Stimulated activated CD8-positive, alpha-beta memory T cell treated with anti-CD3 and anti-CD28 coated beads, Interleukin-7, amount 100 ng/mL, for 24 hours (primary cell): Measurements from ENCODE around the gene MERTK.
"Not testable (repeated sequence)": the region's sequence is repeated elsewhere in the genome, so short reads cannot be mapped to it uniquely, and the experiment has no call there.

Source experiments
- DNase-seq: peaks from one replicate; pipeline ENCODE4 v3.0.0-alpha.2; 2020; ENCODE audit warnings: low read depth

Gene MERTK

DNA sequence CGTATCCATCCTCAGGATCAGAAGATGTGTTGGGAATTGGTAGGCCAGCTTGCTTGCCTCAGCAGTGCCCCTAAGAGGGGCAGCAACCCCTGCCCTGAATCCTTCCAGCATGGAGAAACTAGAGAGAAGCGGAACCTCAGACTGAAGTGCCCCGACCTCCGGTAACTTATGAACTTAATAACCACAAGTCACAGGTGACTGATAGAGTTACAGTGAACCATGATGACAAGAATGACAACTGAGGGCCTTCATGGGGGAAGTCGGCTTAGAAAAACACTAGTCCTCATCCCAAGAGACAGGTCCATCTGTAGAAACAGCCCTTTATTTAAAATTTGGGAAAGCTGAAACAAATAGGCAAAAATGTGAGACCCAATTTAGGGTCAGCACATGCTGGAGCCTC lies 114.1 kb downstream of the MERTK start:
- DNase-seq, result no peak

DNA sequence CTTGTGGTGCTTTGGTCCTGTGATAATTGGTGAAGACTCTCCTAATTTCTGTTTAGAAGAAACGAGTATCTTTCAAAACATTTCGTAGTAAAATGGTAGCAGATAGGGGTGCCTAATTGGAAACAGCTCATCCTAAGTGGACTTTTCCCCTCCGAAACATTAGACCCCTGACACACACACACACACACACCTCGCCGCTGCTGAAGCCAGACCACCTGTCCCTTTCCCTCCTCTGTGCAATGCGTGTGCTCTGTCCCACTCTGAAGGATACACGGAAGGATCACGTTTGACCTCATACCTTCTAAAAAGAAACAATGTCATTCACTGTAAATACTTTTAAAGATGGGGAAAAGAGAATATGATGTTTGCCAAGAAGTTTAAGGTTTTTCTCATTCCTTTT lies 120.4 kb downstream of the MERTK start:
- no peak for DNase-seq

DNA sequence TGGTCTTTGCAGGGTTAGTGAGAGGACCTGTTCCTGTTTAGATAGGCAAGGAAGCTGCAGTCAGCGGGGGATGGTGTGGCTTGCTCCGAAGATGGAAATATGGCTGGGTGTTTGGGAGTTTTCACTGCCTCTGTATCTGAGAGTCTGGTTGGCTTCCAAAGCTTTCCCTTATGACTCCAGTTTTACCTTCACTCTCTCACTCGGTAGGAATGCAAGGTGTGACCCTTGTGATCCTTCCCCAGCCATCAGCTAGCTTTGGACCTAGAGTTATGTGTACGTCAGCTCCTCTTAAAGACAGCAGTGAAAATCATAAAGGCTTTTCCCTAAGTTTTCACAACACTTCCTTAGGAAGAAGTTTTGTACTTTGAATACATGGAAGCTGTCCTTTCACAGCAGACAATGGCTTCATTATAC lies 121.2 kb downstream of the MERTK start:
- no peak for DNase-seq

DNA sequence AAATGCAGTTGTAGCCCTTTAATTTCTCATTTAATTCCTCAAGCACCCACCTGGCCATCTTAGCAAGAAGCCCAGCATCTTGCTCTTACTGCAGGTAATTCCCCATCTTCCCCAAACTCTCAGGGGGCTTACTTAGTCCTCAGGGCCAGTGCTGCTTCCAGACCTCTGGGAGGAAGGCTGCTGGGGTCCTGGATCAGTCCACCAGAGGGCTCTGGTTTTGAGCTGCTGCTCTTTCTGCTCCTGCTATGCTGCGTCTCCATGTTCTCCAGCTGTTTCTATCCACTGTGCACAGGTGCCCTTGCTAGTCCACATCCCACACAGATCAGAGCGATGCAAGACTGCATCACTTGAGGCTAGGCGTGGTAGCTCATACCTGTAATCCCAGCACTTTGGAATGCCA lies 122.2 kb downstream of the MERTK start:
- DNase-seq, result no peak

DNA sequence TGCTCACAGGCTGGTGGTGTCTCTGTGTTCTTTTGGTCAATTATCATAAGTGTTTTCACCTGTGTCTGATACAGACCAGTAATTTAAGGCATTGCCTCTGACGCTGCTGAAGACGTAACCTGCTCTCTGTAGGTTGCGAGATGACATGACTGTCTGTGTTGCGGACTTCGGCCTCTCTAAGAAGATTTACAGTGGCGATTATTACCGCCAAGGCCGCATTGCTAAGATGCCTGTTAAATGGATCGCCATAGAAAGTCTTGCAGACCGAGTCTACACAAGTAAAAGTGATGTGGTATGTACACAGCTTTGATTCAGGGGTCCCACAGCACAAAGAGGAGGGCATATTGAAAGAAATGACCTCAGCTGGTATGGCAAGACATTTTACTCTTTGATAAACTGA lies 122.9 kb downstream of the MERTK start:
- DNase-seq, result no peak

DNA sequence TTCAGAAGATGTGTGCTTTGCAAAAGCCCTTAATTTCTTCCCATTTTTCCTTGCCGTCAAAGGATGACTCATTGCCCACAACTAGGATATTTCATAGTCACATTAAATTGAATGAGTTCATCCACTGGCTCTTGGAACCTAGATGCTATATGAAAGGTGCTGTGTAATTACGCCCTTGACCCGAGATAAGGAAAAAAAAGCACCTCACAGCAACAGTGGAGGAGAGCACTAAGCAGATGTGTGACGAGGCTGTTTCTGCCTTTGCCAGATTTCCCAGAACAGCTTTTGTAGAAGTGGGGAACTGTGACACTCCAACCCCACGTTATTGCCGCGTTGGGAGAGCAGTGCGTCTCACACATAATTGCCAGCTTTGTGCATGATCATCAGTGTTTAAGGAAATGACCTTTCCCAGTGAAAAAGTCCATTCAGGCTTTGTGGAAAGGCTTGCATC lies 123.4 kb downstream of the MERTK start:
- no peak for DNase-seq

DNA sequence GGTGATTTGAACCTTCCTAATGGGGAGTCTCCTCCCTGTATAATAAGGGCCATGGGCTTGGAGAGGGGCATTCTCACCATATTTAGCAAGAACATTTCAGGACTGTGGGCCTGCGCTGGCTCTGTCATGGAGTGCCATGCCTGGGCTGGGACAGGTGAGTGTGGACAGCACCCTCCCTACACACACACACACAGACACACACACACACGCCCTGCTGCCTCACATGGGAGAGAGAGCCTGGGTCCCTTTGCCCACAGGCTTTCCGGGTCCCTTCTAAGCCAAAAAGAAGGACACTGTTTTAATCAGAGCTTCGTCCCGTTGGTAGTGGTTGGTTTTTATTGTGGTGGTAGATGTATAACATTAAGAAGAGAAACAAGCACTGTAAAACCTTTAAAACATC lies 125.3 kb downstream of the MERTK start:
- no peak for DNase-seq

DNA sequence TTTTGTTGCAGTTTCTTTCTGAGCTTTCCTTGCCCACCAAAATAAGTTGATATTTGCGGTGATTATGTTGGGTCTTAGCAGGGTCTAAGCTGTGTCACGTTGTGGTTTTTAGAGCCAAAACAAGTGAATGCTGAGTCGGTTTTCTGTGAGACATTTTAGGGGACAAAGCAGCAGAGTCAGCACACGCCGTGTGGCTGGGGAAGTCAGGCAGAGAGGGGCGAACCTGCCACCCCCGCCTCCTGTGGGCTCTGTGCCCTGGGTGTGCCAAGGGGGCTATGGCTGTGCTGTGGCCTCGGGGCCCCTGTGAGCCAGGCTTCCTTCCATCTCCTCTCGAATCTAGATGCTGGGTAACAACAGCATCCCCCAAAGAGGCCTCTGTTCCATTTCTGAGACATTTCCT lies 125.8 kb downstream of the MERTK start:
- DNase-seq, result no peak

DNA sequence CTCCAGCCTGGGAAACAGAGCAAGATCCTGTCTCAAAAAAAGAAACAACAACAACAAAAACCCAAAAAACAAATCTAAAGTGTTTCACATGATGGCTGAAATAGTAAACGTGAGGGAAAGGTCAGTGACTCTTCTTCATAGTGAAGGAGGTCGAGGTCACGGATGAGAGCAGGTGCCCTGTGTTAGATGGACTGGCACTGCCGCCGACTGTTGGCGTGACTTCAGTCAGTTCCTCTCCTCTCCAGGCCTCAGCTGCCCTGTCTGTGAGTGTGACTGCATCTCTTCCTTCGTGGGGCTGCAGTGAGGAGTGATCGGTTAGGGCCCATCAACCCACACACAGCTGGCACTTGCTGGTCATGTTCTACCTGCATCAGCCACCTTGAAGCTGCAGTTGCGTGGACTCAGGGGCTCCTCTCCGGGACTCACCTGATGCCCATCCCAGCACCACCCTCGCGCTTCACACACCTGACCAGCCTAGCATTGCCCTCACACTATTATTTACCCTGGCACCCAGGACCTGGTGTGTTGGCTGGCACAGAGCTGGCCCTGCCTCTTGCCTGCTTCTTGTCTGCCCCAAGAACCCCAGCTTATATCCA lies 126.6 kb downstream of the MERTK start:
- no peak for DNase-seq

DNA sequence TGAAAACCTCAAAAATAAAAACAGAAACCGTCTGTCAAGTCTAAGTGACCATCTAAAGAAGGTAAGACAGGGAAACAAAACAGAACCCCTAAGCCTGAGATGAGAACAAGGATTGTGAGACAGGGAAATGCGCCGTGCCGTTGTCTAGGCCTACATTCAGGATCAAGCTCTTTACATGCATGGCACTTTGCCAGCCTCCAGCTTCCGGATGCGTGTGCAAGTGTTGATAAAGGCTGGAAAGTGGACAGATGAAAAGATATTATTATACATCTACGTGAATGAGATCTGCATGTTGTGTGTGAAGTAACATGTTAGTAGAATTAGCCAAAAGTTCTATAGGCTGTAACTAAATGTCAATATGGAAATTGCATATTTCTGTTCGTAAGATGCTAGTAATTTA lies 128.1 kb downstream of the MERTK start:
- DNase-seq, result no peak

DNA sequence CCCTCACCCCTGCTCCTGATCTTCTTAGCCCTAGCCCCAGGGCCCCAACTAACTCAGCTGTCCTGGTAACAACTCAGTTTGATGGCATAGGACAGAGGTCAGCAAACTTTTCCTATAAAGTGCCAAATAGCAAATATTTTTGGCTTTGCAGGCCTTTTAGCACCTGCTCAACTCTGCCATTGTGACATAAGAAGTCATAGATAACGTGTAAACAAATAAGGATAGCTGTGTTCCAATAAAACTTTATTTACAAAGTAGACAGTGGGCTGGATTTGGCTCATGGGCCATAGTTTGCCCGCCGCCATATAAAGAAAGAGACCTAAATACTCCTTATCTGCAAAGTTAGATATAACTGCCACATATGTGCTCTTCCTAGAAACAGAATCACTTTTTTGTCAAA lies 129.4 kb downstream of the MERTK start:
- DNase-seq, result no peak

DNA sequence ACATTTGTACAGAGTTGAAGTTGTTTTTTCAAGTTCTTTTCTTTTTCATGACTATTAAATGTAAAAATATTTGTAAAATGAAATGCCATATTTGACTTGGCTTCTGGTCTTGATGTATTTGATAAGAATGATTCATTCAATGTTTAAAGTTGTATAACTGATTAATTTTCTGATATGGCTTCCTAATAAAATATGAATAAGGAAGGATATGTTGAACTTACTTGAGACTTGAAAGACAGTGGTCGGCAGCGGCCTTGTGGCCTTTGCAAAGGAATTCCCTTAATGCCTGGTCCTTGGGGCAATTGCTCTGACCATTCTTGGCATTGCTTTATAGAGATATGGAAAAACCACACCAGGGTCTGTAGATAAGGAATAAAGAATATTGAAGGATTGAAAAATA lies 130.8 kb downstream of the MERTK start:
- no peak for DNase-seq

DNA sequence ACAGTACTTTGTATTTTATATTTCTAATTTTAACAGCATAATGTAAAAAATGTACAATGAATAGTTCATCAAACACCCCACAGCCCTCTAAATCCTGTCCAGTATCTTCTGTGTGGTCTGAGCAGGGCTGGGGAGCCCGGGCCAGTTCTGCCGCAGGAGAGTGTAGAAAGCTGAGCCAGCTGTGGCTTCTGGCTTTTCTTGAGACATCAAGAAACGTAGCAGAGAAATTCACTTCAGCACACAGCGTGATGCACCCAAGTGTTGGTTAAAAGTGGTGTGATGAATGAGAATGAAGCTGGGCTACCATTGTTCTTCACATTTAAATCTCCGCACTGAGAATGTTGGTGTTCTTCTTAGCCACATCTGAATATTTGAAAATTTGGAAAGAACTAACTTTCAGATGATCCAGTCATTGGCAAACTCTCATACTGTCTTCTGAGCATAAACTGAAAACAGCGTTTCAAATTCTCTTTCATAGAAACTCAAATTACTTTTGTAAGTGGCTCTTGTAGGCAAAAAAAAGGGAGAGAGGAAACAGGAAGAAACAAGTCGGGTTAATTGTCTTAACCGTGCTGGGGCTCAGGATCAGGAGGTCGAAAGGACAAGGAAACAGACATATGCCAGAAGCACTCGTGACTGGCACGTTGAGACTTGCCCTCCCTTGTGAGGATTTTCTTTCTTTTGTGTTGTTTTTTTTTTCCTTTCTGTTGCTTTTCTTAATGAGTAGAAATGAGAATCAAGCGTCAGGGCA lies 133.2 kb downstream of the MERTK start:
- DNase-seq, result no peak

DNA sequence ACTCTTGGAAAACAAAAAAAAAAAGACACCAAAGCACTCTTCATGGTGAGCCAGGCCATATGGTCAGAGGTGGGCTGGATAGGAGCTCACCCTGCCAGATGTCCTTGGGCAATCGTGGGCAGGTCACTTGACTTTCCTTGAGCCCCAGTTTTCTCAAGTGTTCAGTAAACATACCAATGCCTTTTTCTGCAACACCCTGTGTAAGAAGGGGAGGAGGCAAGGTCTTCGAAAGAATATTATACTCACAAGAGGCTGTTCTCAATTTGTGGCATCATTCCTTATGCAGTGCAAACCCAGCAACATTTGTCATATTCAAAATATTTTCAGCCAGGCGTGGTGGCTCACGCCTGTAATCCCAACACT lies 133.8 kb downstream of the MERTK start:
- DNase-seq, result no peak

DNA sequence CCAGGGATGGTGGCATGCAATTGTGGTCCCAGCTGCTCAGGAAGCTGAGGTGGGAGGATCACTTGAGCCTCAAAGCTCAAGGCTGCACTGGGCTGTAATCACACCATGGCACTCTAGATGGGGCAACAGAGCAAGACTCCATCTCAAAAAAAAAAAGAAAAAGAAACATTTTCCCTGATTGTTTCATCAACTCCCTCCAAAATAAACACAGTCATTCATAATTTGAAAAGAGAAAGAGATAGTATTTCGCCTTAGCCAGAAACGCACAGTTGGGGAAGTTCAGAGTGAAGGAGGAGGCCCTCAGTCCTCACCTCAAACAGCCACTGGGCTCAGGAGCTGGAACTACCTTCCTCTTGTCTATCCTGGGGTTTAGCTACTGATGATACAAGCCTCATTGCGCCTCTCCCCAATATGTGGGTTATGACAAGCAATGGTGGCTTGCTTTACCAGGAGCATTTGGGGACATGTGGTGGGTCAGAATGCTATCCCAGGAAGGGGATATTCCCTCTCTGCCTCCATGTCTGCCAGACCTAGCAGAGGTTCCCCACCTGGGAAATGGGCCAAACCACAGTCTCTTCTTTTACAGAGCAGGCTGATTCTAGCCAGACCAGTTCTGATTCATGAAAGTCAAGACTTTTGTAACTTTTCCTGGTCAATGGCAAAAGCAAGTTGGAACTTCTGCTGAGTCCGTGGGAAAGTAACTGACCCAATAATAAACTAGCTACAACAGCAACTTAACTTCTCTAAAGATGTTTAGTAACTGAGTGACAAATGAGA lies 134.5 kb downstream of the MERTK start:
- DNase-seq, result no peak

DNA sequence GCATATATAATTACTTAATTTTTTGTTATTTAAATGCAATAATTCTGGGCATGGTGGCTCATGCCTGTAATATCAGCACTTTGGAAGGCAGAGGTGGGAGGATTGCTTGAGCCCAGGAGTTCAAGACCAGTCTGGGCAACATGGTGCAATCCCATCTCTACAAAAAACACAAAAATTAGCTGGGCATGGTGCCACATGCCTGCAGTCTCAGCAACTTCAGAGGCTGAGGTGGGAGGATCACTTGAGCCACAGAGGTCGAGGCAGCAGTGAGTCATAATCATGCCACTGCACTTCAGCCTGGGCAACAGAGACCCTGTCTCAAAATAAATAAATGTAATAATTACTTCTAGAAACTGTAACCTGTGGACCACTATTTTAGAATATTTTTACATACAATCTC lies 135.2 kb downstream of the MERTK start:
- DNase-seq, result no peak

DNA sequence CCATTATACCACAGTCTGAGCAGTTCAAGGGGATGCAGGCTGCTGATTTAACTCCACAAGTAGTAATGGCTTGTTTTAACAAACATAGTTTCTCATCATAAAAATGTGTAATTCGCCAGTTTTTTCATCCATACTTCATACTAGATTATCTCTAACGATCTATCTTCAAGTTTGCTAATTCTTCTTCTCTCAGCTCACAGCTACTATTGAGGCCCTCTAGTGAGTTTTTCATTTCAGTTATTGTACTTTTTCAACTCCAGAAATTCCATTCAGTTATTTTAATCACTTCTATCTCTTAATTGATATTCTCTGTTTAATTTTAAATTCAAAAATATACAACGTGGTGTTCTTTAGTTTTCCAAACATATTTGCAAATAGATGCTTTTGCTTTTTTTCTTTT lies 136.5 kb downstream of the MERTK start:
- DNase-seq, result no peak

DNA sequence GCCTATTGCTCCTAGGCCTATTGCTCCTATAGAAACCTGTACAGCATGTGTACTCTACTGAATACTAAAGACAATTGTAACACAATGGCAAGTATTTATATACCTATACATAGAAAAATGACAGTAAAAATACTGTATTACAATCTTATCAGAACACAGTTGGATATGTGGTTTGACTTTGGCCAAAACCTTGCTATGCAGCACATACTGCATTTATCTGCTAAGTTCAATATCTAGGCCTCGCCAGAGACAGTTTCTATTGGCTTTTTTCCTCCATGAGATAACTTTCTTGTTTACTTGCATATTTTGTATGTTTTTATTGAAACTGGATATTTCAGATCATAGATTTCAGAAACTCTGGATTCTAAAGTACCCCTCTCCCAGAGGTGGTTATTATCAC lies 137.4 kb downstream of the MERTK start:
- no peak for DNase-seq

DNA sequence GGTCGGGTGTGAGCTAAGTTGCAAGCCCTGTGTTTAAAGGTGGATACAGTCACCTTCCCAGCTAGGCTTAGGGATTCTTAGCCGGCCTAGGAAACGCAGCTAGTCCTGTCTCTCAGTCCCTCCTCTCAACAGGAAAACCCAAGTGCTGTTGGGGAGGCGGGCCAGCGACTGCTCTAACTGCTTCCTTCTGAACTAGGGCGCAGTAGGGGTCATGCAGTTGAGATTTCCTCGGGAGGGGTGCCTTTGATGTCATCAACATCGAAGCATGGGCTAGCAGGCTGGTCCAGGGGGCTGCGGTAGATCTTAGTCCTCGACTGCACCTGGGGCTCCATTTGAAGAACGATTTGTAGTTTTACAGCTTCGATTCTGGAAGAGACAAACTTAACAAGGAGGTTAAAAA lies 141.1 kb downstream of the MERTK start:
- not testable (repeated sequence) for DNase-seq

DNA sequence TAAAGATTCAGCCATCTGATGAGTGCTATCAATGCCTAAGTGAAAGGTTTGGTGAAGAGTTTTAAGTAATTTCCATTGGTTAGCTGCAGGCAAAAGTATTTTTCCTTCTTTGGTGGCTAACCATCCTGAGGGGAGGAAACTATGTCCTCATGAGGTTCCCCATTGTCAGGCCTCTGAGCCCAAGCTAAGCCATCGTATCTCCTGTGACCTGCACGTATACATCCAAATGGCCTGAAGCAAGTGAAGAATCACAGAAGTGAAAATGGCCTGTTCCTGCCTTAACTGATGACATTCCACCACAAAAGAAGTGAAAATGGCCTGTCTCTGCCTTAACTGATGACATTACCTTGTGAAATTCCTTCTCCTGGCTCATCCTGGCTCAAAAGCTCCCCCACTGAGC lies 141.7 kb downstream of the MERTK start:
- not testable (repeated sequence) for DNase-seq

DNA sequence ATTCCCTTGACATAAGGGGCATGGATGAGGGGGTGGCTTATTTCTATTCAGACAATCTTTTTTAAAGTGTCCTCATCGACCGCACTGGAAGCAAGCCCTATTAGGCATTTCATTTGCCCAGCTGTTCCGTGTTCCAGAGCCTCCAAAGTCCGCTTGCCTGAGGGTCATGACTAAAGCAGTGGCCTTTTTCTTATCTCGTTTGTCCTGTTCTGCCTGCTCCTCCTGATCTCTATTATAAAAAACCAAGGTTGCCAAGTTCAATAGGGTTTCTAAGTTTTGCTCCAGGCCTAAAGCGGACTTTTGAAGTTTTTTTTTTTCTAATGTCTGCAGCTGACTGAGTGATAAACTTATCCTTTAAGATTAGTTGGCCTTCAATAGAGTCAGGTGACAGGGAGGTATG lies 143.1 kb downstream of the MERTK start:
- not testable (repeated sequence) for DNase-seq

DNA sequence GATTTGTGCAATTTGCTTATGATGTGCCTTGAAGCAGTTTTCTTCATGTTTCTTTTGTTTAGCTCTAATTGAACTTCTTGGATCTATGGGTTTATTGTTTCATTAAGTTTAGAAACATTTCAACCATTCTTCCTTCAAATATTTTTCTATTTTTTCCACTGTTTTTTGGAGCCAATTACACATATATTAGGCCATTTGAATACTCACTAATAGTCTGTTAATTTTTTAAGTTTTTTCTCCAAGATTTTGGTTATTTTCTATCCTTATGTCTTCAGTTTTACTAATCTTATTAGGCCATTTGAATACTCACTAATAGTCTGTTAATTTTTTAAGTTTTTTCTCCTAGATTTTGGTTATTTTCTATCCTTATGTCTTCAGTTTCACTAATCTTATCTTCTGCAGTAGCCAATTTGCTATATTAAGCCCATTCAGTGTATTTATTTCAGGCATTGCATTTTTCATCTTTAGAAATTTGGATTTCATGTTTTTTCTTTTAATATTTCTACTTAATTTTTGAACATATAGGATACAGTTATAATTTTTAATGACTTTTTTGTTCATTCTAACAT lies 147.1 kb downstream of the MERTK start:
- no peak for DNase-seq

DNA sequence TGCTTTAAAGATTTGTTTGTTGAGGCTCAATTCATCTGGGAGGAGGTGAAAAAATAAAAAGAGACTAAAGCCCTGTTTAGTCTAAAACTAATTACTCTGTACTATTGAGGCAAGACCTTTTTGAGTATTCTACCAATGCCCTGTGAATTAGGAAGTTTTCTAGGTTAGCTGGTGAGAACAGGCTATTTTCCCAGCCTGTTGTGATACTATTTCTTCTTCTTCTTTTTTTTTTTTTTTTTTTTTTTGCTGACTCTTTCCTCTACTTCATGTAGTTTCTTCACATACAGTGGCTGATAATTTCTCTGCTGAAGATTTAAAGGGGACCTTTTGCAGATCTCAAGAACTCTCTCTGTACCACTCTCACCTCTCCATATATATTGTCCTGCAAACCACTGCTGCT lies 147.8 kb downstream of the MERTK start:
- DNase-seq, result no peak
